H1 (cell line): Measurements from ENCODE around the gene PDE2A. TPM values are rescaled to one million over a fixed set of nuclear protein-coding genes. Genes with fewer than 3 reads are reported as not detected.
A peak's percentile ranks its signal among the peaks of the same experiment; 100 is the strongest.

Source experiments
- CTCF ChIA-PET: fragments of 300-600 bp; sonication (Branson Sonifier 250); formaldehyde crosslinking; loops from one replicate; lab custom pipeline; 2021; ENCODE audit not compliant: partially characterized antibody; lab: Charles Lee
- POLR2A ChIA-PET: fragments of 300-600 bp; sonication (Branson Sonifier 250); formaldehyde crosslinking; loops from one replicate; lab custom pipeline; 2021; ENCODE audit warnings: inconsistent platforms; ENCODE audit not compliant: partially characterized antibody; lab: Charles Lee
- DNase-seq, 2 experiments: peaks; one replicate each; pipeline versions ENCODE4 v3.0.0 to v3.0.0-alpha.2; 2010 to 2022; ENCODE audit warnings: low spot score in 2 of 2, low read depth in 1 of 2, mixed read lengths in 1 of 2
- FAIRE-seq: peaks from 2 replicates; lab custom pipeline; 2011; peaks lifted over from hg19 to GRCh38; lab: Jason Lieb, UNC
- H2AFZ ChIP-seq: 2 replicates; pipeline ENCODE4 v1.8.1; 2012; ENCODE audit warnings: low read length, inconsistent platforms
- H2AK5ac ChIP-seq: 2 replicates; pipeline ENCODE4 v1.6.1; 2013; ENCODE audit warnings: low read depth, low read length
- H2BK120ac ChIP-seq: replicated peaks from 2 replicates; pipeline ENCODE3; 2013; ENCODE audit warnings: low read depth, low read length, inconsistent platforms
- H2BK12ac ChIP-seq: 2 replicates; pipeline ENCODE4 v1.6.1; 2013; ENCODE audit warnings: low read depth, low read length
- H2BK15ac ChIP-seq: 2 replicates; pipeline ENCODE4 v1.6.1; 2013; ENCODE audit warnings: low read length
- H2BK20ac ChIP-seq: 2 replicates; pipeline ENCODE4 v1.6.1; 2013; ENCODE audit warnings: low read length
- H2BK5ac ChIP-seq: 2 replicates; pipeline ENCODE4 v1.6.1; 2013; ENCODE audit warnings: low read depth, low read length
- H3K14ac ChIP-seq: 2 replicates; pipeline ENCODE4 v1.6.1; 2013; ENCODE audit warnings: inconsistent platforms; ENCODE audit not compliant: insufficient read length
- H3K18ac ChIP-seq: 2 replicates; pipeline ENCODE4 v1.6.1; 2013; ENCODE audit warnings: low read length; ENCODE audit errors: extremely low read depth
- H3K23ac ChIP-seq: 2 replicates; pipeline ENCODE4 v1.6.1; 2013; ENCODE audit warnings: inconsistent platforms; ENCODE audit not compliant: insufficient read length
- H3K23me2 ChIP-seq: 2 replicates; pipeline ENCODE4 v1.6.1; 2013; ENCODE audit warnings: low read depth, low read length
- H3K27ac ChIP-seq: 2 replicates; pipeline ENCODE4 v1.6.1; 2011; ENCODE audit warnings: low read depth, low read length, inconsistent platforms
- H3K27me3 ChIP-seq, 4 experiments: replicated peaks in 1 of 4; 1 replicate in 1 of 4; 2 replicates in 3 of 4; pipeline versions ENCODE4 v1.6.1 to v1.8.1; 2011 to 2013; ENCODE audit warnings: low read length in 3 of 4, mild to moderate bottlenecking in 3 of 4, inconsistent platforms in 2 of 4, mixed read lengths in 2 of 4, moderate library complexity in 1 of 4; ENCODE audit not compliant: control insufficient read depth in 3 of 4, insufficient read depth in 3 of 4; ENCODE audit errors: extremely low read depth in 1 of 4
- H3K36me3 ChIP-seq, 4 experiments: 2 replicates each; pipeline versions ENCODE4 v1.6.1 to v1.8.1; 2011 to 2013; ENCODE audit warnings: mild to moderate bottlenecking in 4 of 4, low read length in 3 of 4, moderate library complexity in 2 of 4, control low read depth in 1 of 4, inconsistent platforms in 1 of 4; ENCODE audit not compliant: insufficient read depth in 4 of 4, control insufficient read depth in 2 of 4
- H3K4ac ChIP-seq: replicated peaks from 2 replicates; pipeline ENCODE3; 2013; ENCODE audit warnings: low read length, low read depth, mixed read lengths, inconsistent platforms; ENCODE audit not compliant: insufficient read length
- H3K4me1 ChIP-seq, 4 experiments: replicated peaks in 1 of 4; 1 replicate in 1 of 4; 2 replicates in 3 of 4; pipeline versions ENCODE4 v1.6.1 to v1.8.1; 2011 to 2013; ENCODE audit warnings: low read length in 3 of 4, inconsistent platforms in 2 of 4, mixed read lengths in 1 of 4; ENCODE audit not compliant: insufficient read depth in 4 of 4, control insufficient read depth in 3 of 4
- H3K4me2 ChIP-seq, 2 experiments: 2 replicates each; pipeline versions ENCODE4 v1.6.1 to v1.8.1; 2011 to 2013; ENCODE audit warnings: low read depth in 2 of 2, low read length in 2 of 2, control low read depth in 1 of 2, inconsistent platforms in 1 of 2, mild to moderate bottlenecking in 1 of 2; ENCODE audit not compliant: insufficient read depth in 1 of 2
- H3K4me3 ChIP-seq, 4 experiments: fragments of 200-600, 300-600 bp in 1 of 4; sonication (generic), shearing (Covaris generic), sonication (Bioruptor Twin) in 1 of 4; 2 replicates each; pipeline versions ENCODE4 v1.5.1 to v1.8.1; 2011 to 2016; ENCODE audit warnings: low read length in 4 of 4, low read depth in 3 of 4, control low read depth in 2 of 4, inconsistent platforms in 2 of 4, mild to moderate bottlenecking in 2 of 4, mixed read lengths in 1 of 4, moderate library complexity in 1 of 4; ENCODE audit not compliant: insufficient read depth in 2 of 4; ENCODE audit errors: extremely low read depth in 1 of 4
- H3K56ac ChIP-seq: replicated peaks from 2 replicates; pipeline ENCODE3; 2013; ENCODE audit warnings: low read depth, mild to moderate bottlenecking, mixed read lengths, low read length, inconsistent platforms; ENCODE audit not compliant: insufficient read length
- H3K79me1 ChIP-seq: 2 replicates; pipeline ENCODE4 v1.6.1; 2013; ENCODE audit warnings: low read depth, low read length, control low read depth
- H3K79me2 ChIP-seq, 2 experiments: 2 replicates each; pipeline versions ENCODE4 v1.6.1 to v1.8.1; 2012 to 2013; ENCODE audit warnings: low read length in 2 of 2, mild to moderate bottlenecking in 2 of 2, inconsistent platforms in 1 of 2; ENCODE audit not compliant: insufficient read depth in 2 of 2, control insufficient read depth in 1 of 2
- H3K9ac ChIP-seq, 4 experiments: replicated peaks in 1 of 4; 1 replicate in 1 of 4; 2 replicates in 3 of 4; pipeline versions ENCODE4 v1.6.1 to v1.8.1; 2011 to 2013; ENCODE audit warnings: low read depth in 3 of 4, low read length in 3 of 4, control low read depth in 2 of 4, mild to moderate bottlenecking in 2 of 4, moderate library complexity in 2 of 4, inconsistent platforms in 1 of 4; ENCODE audit errors: extremely low read depth in 1 of 4
- H3K9me3 ChIP-seq, 2 experiments: 2 replicates each; pipeline versions ENCODE4 v1.6.1 to v1.8.1; 2012 to 2013; ENCODE audit warnings: mild to moderate bottlenecking in 2 of 2, moderate library complexity in 2 of 2, control low read depth in 1 of 2, inconsistent platforms in 1 of 2, low read depth in 1 of 2, low read length in 1 of 2, mixed read lengths in 1 of 2; ENCODE audit not compliant: insufficient read depth in 2 of 2
- H4K20me1 ChIP-seq, 2 experiments: replicated peaks in 1 of 2; 2 replicates each; pipeline versions ENCODE3 to v1.8.1; 2011 to 2013; ENCODE audit warnings: inconsistent platforms in 2 of 2, low read length in 2 of 2, mild to moderate bottlenecking in 1 of 2; ENCODE audit not compliant: insufficient read depth in 2 of 2, control insufficient read depth in 1 of 2
- H4K5ac ChIP-seq: 2 replicates; pipeline ENCODE4 v1.6.1; 2013; ENCODE audit warnings: low read length, low read depth, mixed read lengths, inconsistent platforms; ENCODE audit not compliant: insufficient read length
- H4K8ac ChIP-seq: 2 replicates; pipeline ENCODE4 v1.8.0; 2013; ENCODE audit warnings: mild to moderate bottlenecking, moderate library complexity, low read length, inconsistent platforms; ENCODE audit not compliant: insufficient read depth; ENCODE audit errors: extremely low read depth
- H4K91ac ChIP-seq: replicated peaks from 2 replicates; pipeline ENCODE3; 2013; ENCODE audit warnings: low read length, mixed read lengths, inconsistent platforms; ENCODE audit not compliant: insufficient read length
- RAD21 ChIP-seq, 2 experiments: IDR thresholded peaks in 1 of 2; conservative IDR thresholded peaks in 1 of 2; 2 replicates each; pipeline ENCODE4 v1.6.1; 2011; ENCODE audit warnings: low read depth in 2 of 2, low read length in 2 of 2, improper control_type of control experiment in 1 of 2, inconsistent platforms in 1 of 2, mild to moderate bottlenecking in 1 of 2, moderate library complexity in 1 of 2
- WGBS, 2 experiments: shearing (Covaris generic) in 1 of 2; methylation state at CpG; one replicate each; pipeline versions ENCODE4 v1.1.6 to v1.1.7; 2013 to 2015; ENCODE audit warnings: low lambda C conversion rate in 2 of 2, mixed read lengths in 2 of 2, inconsistent platforms in 1 of 2, low coverage in 1 of 2, missing lambda C conversion rate in 1 of 2; ENCODE audit not compliant: insufficient replicate concordance in 2 of 2, insufficient coverage in 1 of 2, insufficient read length in 1 of 2; ENCODE audit errors: extremely low coverage in 1 of 2, missing lambda C conversion rate in 1 of 2; 5-methylcytosine and 5-hydroxymethylcytosine counted together
- polyA plus RNA-seq, 7 experiments: library from polyadenylated mRNA; depleted of rRNA in 3 of 7; stranded (reverse) in 5 of 7; unstranded in 2 of 7; fragments of >200 nt in 5 of 7; fragments of 200-250 nt in 2 of 7; gene quantifications; 1 replicate in 5 of 7; 2 replicates in 1 of 7; 4 replicates in 1 of 7; pipeline versions ENCODE4 v1.2.1 to v1.2.3, GENCODE V29; 2011 to 2013; ENCODE audit warnings: missing spikeins in 2 of 7, mixed read lengths in 2 of 7
- total RNA-seq: library from RNA; stranded (reverse); fragmentation: NEBNext Ultra II Directional; extraction: Animal tissue kit (Norgen Biotek cat#: 25700); gene quantifications from 2 replicates; pipeline ENCODE4 v1.2.1, GENCODE V29; 2021

The PDE2A gene
- total and polyA plus RNA-seq, 2 of the 8 experiments (the other 6 are each of a cell fraction or from before 2014, with no cell fraction given), result 3.4 to 7.1 TPM

DNA sequence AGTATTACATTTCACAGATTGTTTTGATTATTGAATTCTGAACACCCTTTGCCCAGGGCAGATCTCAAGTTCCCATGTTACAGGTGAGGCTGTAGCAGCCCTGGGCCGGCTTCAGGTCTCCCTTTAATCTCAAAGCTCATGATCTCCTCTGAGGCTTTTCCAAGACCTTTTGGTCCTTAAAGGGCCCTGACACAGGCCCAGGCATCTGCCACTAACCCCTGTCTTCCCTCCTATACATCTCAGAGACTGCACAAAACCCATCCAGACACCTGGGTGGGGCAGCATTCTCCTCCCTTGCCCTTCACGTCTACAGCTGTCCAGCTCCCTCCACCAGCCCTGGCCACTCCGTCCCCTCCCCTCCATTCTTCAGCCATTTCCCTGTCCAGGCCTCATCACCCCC is 37.8 kb downstream of the PDE2A start:
- Histone ChIP-seq H3K23ac (no peak overlapping the region), H2BK12ac (peak overlapping the region; percentile 72; the same call in 1 of the 2 replicates), H3K4me1 (peaks cover 0 to 28% (median 13%) of the 10 kb centered on the region in 4 experiments; a peak in 6 of 7 replicates), H3K27me3 (peaks cover 7 to 27% (median 19%) of the 10 kb centered on the region in 4 experiments), H3K56ac (no peak overlapping the region), H3K4me3 (no peak overlapping the region), H4K8ac (no peak overlapping the region), H3K9ac (no peak overlapping the region), H4K91ac (no peak overlapping the region), H2BK5ac (no peak overlapping the region), H3K79me1 (no peaks in the 10 kb centered on the region), H3K9me3 (no peaks in the 10 kb centered on the region), H3K27ac (no peak overlapping the region), H3K36me3 (no peaks in the 10 kb centered on the region), H3K18ac (peak overlapping the region; percentile 71), H2BK20ac (peak overlapping the region; percentile 93; the same call in 1 of the 2 replicates), H3K4me2 (no peak overlapping the region), H2BK15ac (peak overlapping the region; percentile 81; the same call in 1 of the 2 replicates), H3K14ac (no peak overlapping the region), H3K4ac (peak overlapping the region; percentile 44), H3K23me2 (peaks cover 3% of the 10 kb centered on the region; the same call in 1 of the 2 replicates), H4K20me1 (peaks cover 0 to 7% of the 10 kb centered on the region in 2 experiments), H3K79me2 (no peaks in the 10 kb centered on the region), H4K5ac (no peak overlapping the region), H2AFZ (no peak overlapping the region), H2BK120ac (no peak overlapping the region), H2AK5ac (no peak overlapping the region)
- WGBS, 2 experiments, result 73% methylated on average over 2 of the region's 3 CpGs; no CpG with 5 or more reads in 1 of the 2 experiments
- POLR2A ChIA-PET, result interaction anchor here (1.3 to 1.7 kb wide), 5 partner anchors 10 to 46 kb away, joined by 3 to 6 read pairs (median 5); no protein-coding TSS in a partner anchor
- FAIRE-seq, result no peak
- CTCF ChIA-PET, result interaction anchor here (0.6 to 39.6 kb wide), 11 partner anchors 9 to 269 kb away, joined by 3 to 624 read pairs (median 10); no protein-coding TSS in a partner anchor
- DNase-seq, result no peak
- TF ChIP-seq RAD21 (IDR thresholded peaks at IDR 0.05 in 1 of 2, conservative IDR thresholded peaks at IDR 0.05 in 1 of 2; ENCODE audit: low read depth in 2 of 2, low read length in 2 of 2), result no peak
